ENCODE measurements around the gene RBMX.

DNA sequence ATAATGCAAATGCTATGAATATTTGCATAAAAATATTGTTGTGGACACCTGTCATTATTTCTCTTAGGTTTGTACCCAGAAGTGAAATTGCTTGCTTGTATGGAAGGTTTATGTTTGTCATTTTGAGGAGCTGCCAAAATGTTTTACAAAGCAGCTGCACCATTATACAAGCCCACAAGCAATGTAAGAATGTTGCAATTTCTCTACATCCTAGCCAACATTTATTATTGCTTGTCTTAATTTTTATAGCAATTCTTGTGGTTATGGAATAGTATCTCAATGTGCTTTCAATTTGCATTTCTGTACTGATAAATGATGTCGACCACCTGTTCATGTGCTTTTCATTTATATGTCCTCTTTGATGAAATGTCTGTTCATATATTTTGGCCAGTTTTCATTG lies 18.7 kb upstream of the RBMX start:
- TF ChIP-seq CTCF (IDR thresholded peaks at IDR 0.05) = no peak
- no peak for TF ChIP-seq EP300 (IDR thresholded peaks at IDR 0.05)

Data from ovary (tissue), 3 donors.